GM19455 (cell line): ENCODE results near the gene SLFN14.
"Not testable (repeated sequence)": the region's sequence is repeated elsewhere in the genome, so short reads cannot be mapped to it uniquely, and the experiment has no call there.

Experiments
- ATAC-seq: cut with Tn5 transposase; IDR thresholded peaks from one replicate; pipeline ENCODE4 v1.9.1; 2021; ENCODE audit not compliant: unreplicated experiment

SLFN14 gene

DNA sequence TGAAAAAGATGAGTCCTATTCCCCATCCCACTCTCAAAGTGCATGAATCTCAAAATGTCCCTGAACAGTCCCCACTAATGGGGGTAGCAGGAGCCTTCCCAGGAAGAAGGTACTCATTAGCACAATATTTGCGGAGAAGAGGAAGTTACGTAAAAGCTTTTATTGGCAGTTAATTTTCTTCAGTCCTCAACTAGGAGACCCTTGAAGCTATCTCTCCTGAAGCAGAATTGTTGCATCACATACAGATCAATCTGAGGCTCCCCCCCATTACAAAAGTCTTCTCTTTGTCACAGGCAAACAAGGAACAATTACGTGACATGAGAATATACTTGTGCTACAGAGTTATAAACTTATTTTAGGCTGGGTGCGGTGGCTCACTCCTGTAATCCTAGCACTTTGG, 37.3 kb downstream of the SLFN14 start:
- no peak for ATAC-seq

DNA sequence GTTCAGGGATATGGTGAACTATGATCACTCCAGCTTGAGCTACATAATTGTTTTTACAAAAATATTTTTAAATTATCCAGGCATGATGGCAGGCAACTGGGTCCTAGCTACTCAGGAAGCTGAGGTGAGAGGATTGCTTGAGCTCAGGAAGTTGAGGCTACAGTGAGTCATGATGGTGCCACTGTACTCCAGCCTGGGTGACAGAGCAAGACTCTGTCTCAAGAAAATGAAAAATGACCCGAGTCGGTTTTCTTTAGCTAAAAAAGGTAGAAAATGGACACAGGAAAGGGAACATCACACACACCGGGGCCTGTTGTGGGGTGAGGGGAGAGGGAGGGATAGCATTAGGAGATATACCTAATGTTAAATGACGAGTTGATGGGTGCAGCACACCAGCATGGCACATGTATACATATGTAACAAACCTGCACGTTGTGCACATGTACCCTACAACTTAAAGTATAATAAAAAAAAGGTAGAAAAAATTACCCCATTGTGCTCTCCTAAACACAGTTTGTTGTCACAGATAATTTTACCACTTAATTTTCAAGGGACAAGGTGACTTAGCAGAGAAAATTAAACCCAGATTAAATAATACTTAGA, 38.9 kb downstream of the SLFN14 start:
- ATAC-seq = not testable (repeated sequence)

DNA sequence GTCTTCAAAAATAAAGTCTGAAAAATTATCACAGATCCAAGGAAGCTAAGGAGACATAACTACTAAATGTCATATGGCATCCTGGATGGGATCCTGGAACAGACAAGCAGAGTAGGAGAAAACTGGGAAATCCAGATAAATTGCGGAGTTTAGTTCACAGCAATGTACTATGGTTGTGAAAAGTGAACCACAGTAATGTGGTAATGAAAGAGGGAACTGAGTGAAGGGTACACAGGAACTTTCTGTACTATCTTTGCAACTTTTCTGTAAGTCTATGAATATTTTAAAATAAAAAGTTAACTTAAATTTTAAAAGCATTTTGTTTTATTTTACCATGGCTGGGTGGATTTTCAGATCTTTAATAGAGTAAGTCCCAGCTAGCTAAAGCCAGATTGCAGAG, 39.5 kb downstream of the SLFN14 start:
- no peak for ATAC-seq

DNA sequence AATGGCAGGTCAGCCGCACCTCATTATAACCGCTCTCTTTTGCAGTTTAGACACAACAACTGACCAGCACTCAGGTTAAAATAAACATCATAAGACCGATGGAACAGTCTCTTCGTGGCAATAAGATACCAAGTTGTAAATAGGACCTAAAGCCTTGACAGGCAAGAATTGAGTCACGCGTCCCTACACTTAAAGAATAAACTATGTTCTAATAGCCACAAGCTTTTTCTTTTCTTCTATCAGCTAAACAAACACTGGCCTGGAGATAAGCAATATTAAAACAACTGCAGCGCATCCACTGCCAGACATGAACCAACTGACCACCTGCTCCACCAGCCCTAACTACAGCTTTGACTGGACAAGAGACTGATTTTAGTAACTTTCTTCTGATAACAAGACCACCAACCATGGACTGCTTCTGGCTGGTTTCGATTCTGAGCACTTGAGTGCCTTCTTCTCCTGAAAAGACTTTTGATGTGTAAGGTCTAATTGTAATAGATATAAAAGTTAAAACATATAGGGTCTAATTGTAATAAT, 40.6 kb downstream of the SLFN14 start:
- no peak for ATAC-seq

DNA sequence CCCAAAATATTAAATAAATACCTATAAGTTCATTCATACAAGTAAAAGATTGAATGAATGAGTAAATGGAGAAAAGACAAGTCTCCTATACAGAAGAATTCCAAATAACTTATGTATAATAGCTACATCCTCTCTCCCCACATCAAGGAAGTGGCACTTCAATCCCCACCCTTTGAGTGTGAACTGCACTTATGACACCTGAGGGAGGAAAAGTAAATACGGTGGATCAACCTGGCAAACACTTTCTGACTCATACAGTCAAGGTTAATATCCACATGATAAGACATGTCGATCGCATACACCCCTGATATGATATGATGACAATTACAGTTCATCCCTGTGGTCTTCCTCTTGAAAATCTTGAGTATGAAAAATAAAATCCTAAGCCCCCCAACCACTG, 41.2 kb downstream of the SLFN14 start:
- no peak for ATAC-seq

DNA sequence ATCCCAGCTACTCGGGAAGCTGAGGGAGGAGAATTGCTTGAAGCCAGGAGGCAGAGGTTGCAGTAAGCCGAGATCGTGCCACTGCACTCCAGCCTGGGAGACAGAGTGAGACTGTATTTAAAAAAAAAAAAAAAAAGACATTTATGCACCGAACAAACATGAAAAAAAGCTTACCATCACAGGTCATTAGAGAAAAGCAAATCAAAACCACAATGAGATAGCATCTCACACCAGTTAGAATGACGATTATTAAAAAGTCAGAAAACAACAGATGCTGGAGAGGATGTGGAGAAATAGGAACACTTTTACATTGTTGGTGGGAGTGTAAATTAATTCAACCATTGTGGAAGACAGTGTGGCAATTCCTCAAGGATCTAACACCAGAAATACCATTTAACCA, 42.2 kb downstream of the SLFN14 start:
- not testable (repeated sequence) for ATAC-seq

DNA sequence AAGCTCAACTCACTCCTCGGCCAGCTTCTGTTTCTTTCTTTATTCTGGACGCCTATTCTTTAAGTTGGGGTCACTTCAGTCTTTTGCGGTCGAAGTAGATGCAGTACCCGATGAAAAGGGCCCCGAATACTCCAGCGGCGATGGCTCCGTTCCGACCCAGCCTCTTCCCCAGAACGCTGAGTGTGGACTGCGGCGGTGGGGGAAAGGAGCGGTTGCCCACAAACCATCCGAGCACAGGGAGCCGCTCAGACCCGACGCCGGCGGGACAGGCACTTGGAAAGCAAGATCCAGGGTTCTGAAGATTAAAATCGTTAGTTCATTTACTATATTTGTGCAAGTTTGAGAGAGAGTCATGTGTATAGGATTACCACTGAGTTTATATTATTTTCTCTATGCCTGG, 45.6 kb downstream of the SLFN14 start:
- ATAC-seq = no peak

DNA sequence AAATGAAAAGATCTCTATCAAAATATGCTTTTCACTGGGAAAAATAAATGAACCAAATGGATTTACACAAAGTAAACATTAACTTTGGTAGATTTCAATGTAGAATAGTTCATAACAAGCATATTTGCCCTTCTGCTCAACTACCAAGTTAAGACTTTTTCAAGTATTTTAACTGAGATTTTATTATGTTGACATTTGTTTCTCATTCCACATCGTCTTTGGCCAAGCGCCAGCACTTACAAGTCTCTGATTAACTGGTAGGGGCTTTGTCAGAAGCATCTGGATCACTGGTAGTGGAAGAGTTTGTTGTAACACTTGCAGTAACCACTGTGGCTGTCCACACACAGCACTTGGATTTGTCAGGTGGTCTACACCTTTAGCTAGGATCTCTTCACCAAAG, 46.1 kb downstream of the SLFN14 start:
- ATAC-seq = no peak
